ENCODE measurements around the gene THNSL1. TPM values are rescaled to one million over a fixed set of nuclear protein-coding genes. Genes with fewer than 3 reads are reported as not detected.
"Not testable (repeated sequence)": the region's sequence is repeated elsewhere in the genome, so short reads cannot be mapped to it uniquely, and the experiment has no call there.

Gene THNSL1, protein sequence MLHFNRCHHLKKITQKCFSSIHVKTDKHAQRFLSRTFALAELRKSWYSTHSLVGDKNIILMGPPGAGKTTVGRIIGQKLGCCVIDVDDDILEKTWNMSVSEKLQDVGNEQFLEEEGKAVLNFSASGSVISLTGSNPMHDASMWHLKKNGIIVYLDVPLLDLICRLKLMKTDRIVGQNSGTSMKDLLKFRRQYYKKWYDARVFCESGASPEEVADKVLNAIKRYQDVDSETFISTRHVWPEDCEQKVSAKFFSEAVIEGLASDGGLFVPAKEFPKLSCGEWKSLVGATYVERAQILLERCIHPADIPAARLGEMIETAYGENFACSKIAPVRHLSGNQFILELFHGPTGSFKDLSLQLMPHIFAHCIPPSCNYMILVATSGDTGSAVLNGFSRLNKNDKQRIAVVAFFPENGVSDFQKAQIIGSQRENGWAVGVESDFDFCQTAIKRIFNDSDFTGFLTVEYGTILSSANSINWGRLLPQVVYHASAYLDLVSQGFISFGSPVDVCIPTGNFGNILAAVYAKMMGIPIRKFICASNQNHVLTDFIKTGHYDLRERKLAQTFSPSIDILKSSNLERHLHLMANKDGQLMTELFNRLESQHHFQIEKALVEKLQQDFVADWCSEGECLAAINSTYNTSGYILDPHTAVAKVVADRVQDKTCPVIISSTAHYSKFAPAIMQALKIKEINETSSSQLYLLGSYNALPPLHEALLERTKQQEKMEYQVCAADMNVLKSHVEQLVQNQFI
- 2.0 TPM for total RNA-seq

DNA sequence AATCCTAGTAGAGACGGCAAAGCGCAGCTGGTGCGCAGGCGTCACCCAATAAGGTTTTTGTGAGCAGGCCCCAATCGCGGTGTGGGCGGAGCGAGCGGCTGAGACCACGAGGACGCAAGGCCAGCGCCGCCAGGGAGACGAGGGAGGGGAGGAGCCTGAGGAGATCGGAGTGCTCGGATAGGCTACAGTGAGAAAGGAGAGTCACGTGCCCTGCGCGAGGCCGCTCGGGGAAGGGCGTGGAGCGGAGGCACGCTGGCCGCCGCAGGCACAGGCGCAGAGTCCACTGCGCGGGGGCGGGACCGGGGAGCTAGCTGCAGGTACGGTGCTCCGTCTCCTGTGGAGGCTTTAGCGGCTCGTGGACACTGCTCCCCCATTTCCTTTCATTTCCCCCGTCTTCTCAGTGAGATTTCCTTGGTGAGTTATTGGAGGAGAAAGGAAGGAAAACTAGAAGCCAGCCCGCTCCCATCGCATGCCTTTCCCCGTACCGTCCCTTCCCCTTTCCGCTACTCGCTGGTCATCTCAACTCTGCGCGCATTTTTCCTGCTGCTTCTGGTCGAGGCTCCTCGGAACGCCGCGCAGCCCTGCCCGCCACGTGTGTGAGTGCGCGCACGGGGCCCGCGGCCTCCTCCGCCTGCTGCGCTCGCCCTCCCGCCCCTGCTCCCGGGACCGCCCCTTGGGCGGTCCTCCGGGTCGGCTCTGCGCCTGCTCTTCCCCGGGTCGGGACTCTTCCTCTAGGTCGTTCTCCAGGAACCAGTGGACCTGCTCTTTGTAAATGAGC lies at the start of gene THNSL1:
THNSL1 (plus strand) TSS at position 237 of the 778 bp plus-strand sequence. CDS start 6,612 bp downstream, outside the sequence.
- no peaks in the 10 kb centered on the region for H3K27me3 ChIP-seq
- no peaks in the 10 kb centered on the region for H3K36me3 ChIP-seq
- intact Hi-C loops (cut with DNase I) = loop anchor here (10.0 kb wide), 1 partner anchor 292 kb away; the partner anchor contains the start of gene ARHGAP21
- H3K4me1 ChIP-seq = peaks cover 16% of the 10 kb centered on the region
- peak; percentile 90 to 95 for TF ChIP-seq POLR2AphosphoS5 (IDR thresholded peaks at IDR 0.05; ENCODE audit: insufficient read depth in 1 of 2, low read depth in 1 of 2)
- TF ChIP-seq POLR2A (IDR thresholded peaks at IDR 0.05) = peak in 1 of 2 donors; percentile 60
- TF ChIP-seq, protein P1, sequence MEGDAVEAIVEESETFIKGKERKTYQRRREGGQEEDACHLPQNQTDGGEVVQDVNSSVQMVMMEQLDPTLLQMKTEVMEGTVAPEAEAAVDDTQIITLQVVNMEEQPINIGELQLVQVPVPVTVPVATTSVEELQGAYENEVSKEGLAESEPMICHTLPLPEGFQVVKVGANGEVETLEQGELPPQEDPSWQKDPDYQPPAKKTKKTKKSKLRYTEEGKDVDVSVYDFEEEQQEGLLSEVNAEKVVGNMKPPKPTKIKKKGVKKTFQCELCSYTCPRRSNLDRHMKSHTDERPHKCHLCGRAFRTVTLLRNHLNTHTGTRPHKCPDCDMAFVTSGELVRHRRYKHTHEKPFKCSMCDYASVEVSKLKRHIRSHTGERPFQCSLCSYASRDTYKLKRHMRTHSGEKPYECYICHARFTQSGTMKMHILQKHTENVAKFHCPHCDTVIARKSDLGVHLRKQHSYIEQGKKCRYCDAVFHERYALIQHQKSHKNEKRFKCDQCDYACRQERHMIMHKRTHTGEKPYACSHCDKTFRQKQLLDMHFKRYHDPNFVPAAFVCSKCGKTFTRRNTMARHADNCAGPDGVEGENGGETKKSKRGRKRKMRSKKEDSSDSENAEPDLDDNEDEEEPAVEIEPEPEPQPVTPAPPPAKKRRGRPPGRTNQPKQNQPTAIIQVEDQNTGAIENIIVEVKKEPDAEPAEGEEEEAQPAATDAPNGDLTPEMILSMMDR (IDR thresholded peaks at IDR 0.05) = no peak
- H3K9me3 ChIP-seq = no peaks in the 10 kb centered on the region
- H3K27ac ChIP-seq = peak within 1 kb of the TSS; percentile 90
- peak within 1 kb of the TSS; percentile 73 to 82 for H3K4me3 ChIP-seq
- peak; percentile 97 to 99 for DNase-seq (ENCODE audit: extremely low spot score in 2 of 2)

DNA sequence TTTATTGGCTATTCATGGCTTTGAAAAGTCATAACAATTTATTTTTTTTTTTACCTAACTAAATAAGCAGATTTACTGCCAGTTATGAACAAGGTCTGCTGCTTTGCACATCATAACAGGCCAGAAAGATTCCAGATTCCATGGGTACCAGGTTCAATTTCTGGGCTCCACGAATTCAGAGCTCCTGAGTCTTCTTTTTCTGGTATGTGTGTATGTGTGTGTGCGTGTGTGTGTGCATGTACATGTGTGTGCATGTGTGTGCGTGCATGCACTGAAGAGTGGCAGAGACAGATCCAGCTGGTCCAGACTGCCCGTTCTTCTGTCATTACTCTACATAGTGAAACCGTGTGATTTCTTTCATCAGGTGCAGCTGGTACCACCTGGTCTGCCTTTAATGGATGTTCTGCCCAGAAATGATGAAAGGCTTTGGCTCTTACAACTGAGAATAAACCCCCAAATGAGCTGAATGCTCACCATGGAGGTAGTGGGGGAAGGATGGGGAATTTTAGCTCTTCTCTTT lies 49.4 kb upstream of the THNSL1 start:
- Histone ChIP-seq H3K36me3 (no peaks in the 10 kb centered on the region), H3K27ac (no peak overlapping the region), H3K4me3 (no peak overlapping the region), H3K4me1 (no peaks in the 10 kb centered on the region), H3K9me3 (no peaks in the 10 kb centered on the region), H3K27me3 (no peaks in the 10 kb centered on the region)
- TF ChIP-seq, protein P1 (IDR thresholded peaks at IDR 0.05) = no peak
- no peak for TF ChIP-seq POLR2AphosphoS5 (IDR thresholded peaks at IDR 0.05; ENCODE audit: insufficient read depth in 1 of 2, low read depth in 1 of 2)
- intact Hi-C loops (cut with DNase I) = no loop called here
- no peak for DNase-seq (ENCODE audit: extremely low spot score in 2 of 2)

DNA sequence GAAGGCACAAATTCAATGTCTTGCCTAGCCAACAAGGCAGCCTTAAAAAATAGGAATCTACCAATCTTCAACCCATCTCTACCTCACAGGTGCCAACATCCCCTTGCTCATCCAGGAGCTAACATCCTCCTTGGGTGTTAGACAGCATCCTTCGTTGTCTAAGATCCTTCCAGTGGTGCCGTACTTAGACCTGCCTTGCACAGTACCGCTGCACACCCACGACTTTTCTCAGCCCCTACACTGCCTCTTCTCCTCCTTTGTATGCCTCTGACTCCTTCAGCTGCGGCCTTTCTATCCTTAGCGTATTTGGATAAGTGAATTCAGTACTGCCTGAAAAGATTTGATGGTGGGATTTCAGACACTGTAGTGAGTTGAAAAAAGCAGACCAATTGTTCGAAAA lies 48.1 kb upstream of the THNSL1 start:
- H3K4me1 ChIP-seq = no peaks in the 10 kb centered on the region
- DNase-seq (ENCODE audit: extremely low spot score in 2 of 2) = no peak
- no peaks in the 10 kb centered on the region for H3K27me3 ChIP-seq
- no peaks in the 10 kb centered on the region for H3K9me3 ChIP-seq
- intact Hi-C loops (cut with DNase I) = no loop called here
- no peak overlapping the region for H3K27ac ChIP-seq
- no peak overlapping the region for H3K4me3 ChIP-seq
- no peaks in the 10 kb centered on the region for H3K36me3 ChIP-seq
- TF ChIP-seq POLR2A (IDR thresholded peaks at IDR 0.05) (no peak), POLR2AphosphoS5 (IDR thresholded peaks at IDR 0.05; ENCODE audit: insufficient read depth in 1 of 2, low read depth in 1 of 2) (no peak)
- TF ChIP-seq, protein P1 (IDR thresholded peaks at IDR 0.05) = no peak

DNA sequence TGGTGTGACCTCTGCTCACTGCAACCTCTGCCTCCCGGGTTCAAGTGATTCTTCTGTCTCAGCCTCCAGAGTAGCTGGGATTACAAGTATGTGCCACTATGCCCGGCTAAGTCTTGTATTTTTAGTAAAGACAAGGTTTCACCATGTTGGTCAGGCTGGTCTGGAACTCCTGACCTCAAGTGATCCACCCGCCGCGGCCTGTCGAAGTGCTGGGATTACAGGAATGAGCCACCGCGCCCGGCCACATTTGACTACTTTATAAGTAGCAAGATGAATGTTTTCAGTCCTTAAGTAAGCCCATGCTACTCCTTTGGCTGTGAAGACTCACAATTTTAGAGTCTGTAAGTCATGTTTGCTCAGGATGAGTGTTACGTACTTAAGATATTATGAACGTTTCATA lies 47.5 kb upstream of the THNSL1 start:
- H3K9me3 ChIP-seq; H3K4me1 ChIP-seq; H3K36me3 ChIP-seq; H3K27me3 ChIP-seq; H3K4me3 ChIP-seq; DNase-seq (ENCODE audit: extremely low spot score in 2 of 2); H3K27ac ChIP-seq; intact Hi-C loops (cut with DNase I): not testable (repeated sequence)

DNA sequence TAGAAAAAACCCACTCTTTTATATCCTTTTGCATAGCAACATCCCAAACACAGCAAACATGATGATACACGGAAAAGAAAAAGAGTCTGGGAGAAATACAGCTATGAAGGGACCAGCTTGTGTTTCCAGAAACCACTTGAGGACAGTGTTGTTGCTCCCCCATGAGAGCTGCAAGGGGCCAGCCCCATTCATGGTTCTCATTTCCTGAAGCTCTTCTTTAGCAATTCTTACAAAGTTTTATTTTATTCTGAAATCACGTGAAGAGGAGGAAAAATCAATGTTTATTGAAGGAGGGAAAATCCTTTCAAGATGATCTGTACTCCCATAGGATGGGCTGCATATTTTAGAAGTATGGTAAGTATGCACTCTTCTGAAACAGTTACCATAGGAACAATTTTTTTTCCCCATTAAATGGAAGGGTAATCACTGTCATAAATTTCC lies 46.6 kb upstream of the THNSL1 start:
- no peak for TF ChIP-seq POLR2A (IDR thresholded peaks at IDR 0.05)
- no peak for TF ChIP-seq POLR2AphosphoS5 (IDR thresholded peaks at IDR 0.05; ENCODE audit: insufficient read depth in 1 of 2, low read depth in 1 of 2)
- TF ChIP-seq, protein P1 (IDR thresholded peaks at IDR 0.05) = no peak
- Histone ChIP-seq H3K36me3 (no peaks in the 10 kb centered on the region), H3K4me3 (no peak overlapping the region), H3K9me3 (no peaks in the 10 kb centered on the region), H3K27ac (no peak overlapping the region), H3K27me3 (no peaks in the 10 kb centered on the region), H3K4me1 (no peaks in the 10 kb centered on the region)
- intact Hi-C loops (cut with DNase I) = no loop called here
- DNase-seq (ENCODE audit: extremely low spot score in 2 of 2) = no peak

Measured in vagina (tissue), 2 donors.